GM20000 (cell line): Measurements from ENCODE around the gene RALGAPA2.

Source experiments
- DNase-seq: peaks from one replicate; pipeline ENCODE4 v3.0.0; 2012; ENCODE audit warnings: low spot score
- CTCF ChIP-seq: IDR thresholded peaks from 2 replicates; pipeline ENCODE4 v1.5.1; 2012; ENCODE audit warnings: mild to moderate bottlenecking, control low read depth; ENCODE audit errors: extremely low read depth, missing control alignments

The RALGAPA2 gene

GRCh38 chr20:20604357-20604756 is 108.1 kb downstream of the RALGAPA2 start:
- TF ChIP-seq CTCF: no peak
- DNase-seq: no peak

GRCh38 chr20:20603339-20603990 is 109.0 kb downstream of the RALGAPA2 start:
- peak; percentile 71 for DNase-seq
- TF ChIP-seq CTCF: no peak

GRCh38 chr20:20597966-20598365 is 114.5 kb downstream of the RALGAPA2 start:
- TF ChIP-seq CTCF: no peak
- DNase-seq: no peak

- TF ChIP-seq CTCF: no peak
- DNase-seq: no peak
Measured at GRCh38 chr20:20594171-20594530, 118.3 kb downstream of the RALGAPA2 start.

- peak; percentile 37 for DNase-seq
- peak; percentile 26 for TF ChIP-seq CTCF
Measured at GRCh38 chr20:20593447-20594170, 118.8 kb downstream of the RALGAPA2 start.

GRCh38 chr20:20585146-20585545 is 127.3 kb downstream of the RALGAPA2 start:
- no peak for DNase-seq
- no peak for TF ChIP-seq CTCF

- TF ChIP-seq CTCF: no peak
- no peak for DNase-seq
Measured at GRCh38 chr20:20582734-20583133, 129.7 kb downstream of the RALGAPA2 start.
